Body of pancreas (tissue), 4 donors: ENCODE data around the gene MAVS. TPM values are rescaled to one million over a fixed set of nuclear protein-coding genes. Genes with fewer than 3 reads are reported as not detected.

Source experiments
- ATAC-seq: fragments of 150-250 bp; one replicate; pipeline ENCODE4 v1.9.1; 2016
- DNase-seq, 4 donors: peaks; one replicate each; pipeline ENCODE4 v3.0.0-alpha.2; 2019
- H3K27ac ChIP-seq, 4 donors: fragments of 200-600 bp; sonication (generic); 1 replicate in 3 of 4; 2 replicates in 1 of 4; pipeline versions ENCODE4 v1.5.1 to v1.6.1; 2016 to 2019; ENCODE audit warnings: mild to moderate bottlenecking in 1 of 4, mixed read lengths in 1 of 4, moderate library complexity in 1 of 4
- H3K27me3 ChIP-seq, 2 donors: fragments of 200-600 bp; sonication (generic); one replicate each; pipeline ENCODE4 v1.6.0; 2016; ENCODE audit warnings: mild to moderate bottlenecking in 1 of 2
- H3K36me3 ChIP-seq, 2 donors: fragments of 200-600 bp; sonication (generic); replicated peaks in 1 of 2; 2 replicates each; pipeline ENCODE4 v1.5.1; 2016; ENCODE audit warnings: low read depth in 2 of 2; ENCODE audit not compliant: insufficient read depth in 1 of 2
- H3K4me1 ChIP-seq: fragments of 200-600 bp; sonication (generic); one replicate; pipeline ENCODE4 v1.6.0; 2016
- H3K4me3 ChIP-seq, 2 donors: fragments of 200-600 bp; sonication (generic); 1 replicate in 1 of 2; 2 replicates in 1 of 2; pipeline ENCODE4 v1.5.1; 2016 to 2019
- H3K9me3 ChIP-seq, 3 donors: fragments of 200-600 bp; sonication (generic); 1 replicate in 2 of 3; 2 replicates in 1 of 3; pipeline ENCODE4 v1.5.1; 2016
- CTCF ChIP-seq, 7 experiments: fragments of 450-650 bp in 4 of 7; fragments of 200-600 bp in 3 of 7; sonication (generic) in 3 of 7; IDR thresholded peaks; one replicate each; pipeline ENCODE4 v1.5.1; 2016 to 2019; ENCODE audit warnings: antibody characterized with exemption in 7 of 7
- POLR2A ChIP-seq, 3 donors: fragments of 450-650 bp; IDR thresholded peaks; one replicate each; pipeline ENCODE4 v1.6.1; 2016; ENCODE audit warnings: antibody characterized with exemption in 3 of 3, mild to moderate bottlenecking in 2 of 3
- WGBS, 2 donors: methylation state at CpG; one replicate each; pipeline ENCODE4 v1.1.5; 2017; 5-methylcytosine and 5-hydroxymethylcytosine counted together
- intact Hi-C: fragments of 100-400 bp; cut with DNase I; formaldehyde crosslinking; loops from one replicate; pipeline ENCODE4 v1.15.1; 2023
- total RNA-seq, 2 donors: library from RNA; depleted of rRNA; stranded (reverse); fragments of >200 nt; gene quantifications; one replicate each; pipeline ENCODE4 v1.1.0, GENCODE V29; 2016

The MAVS gene
- total RNA-seq, 2 donors from 2014 or later = 21.5 to 24.4 TPM

- TF ChIP-seq POLR2A (IDR thresholded peaks at IDR 0.05) (no peak), CTCF (IDR thresholded peaks at IDR 0.05) (no peak)
- Histone ChIP-seq H3K36me3 (peaks cover 3 to 8% of the 10 kb centered on the region in 2 donors), H3K9me3 (no peaks in the 10 kb centered on the region), H3K4me1 (no peaks in the 10 kb centered on the region), H3K27me3 (no peaks in the 10 kb centered on the region), H3K27ac (no peak overlapping the region), H3K4me3 (no peak overlapping the region)
- DNase-seq (no peak), ATAC-seq (no peak)
- WGBS, 2 donors = 63 to 91% methylated on average over 2 of the region's 2 CpGs
- intact Hi-C loops = no loop called here
Observed at GRCh38 chr20:3916364-3916763, 69.7 kb downstream of the MAVS start.

DNA sequence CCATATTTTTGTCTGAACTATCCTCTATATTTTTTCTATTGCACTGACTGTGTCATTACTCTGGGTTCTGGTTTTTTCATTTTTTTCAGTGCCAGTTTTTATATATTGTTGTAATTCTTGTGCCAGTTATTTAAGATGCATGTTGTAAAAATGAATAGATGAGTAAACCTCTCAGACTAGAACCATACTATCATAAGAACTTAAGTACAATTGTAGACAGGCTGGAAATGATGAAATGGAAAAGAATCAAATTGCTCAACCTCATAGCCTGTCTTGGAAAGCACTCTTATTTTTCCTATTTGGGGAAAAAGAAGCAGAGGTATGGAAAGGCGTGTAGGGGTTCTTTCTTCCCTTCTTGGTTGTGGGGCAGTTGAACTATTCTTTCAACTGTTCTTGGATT lies 72.7 kb downstream of the MAVS start:
- Histone ChIP-seq H3K9me3 (no peaks in the 10 kb centered on the region), H3K4me3 (no peak overlapping the region), H3K27me3 (no peaks in the 10 kb centered on the region), H3K4me1 (peaks cover 8% of the 10 kb centered on the region), H3K27ac (no peak overlapping the region), H3K36me3 (peaks cover 0 to 6% of the 10 kb centered on the region in 2 donors)
- TF ChIP-seq CTCF (IDR thresholded peaks at IDR 0.05) = no peak
- no peak for TF ChIP-seq POLR2A (IDR thresholded peaks at IDR 0.05)
- intact Hi-C loops = no loop called here
- DNase-seq (no peak), ATAC-seq (no peak)
- 95 to 96% methylated on average over 1 of the region's 1 CpG for WGBS, 2 donors

DNA sequence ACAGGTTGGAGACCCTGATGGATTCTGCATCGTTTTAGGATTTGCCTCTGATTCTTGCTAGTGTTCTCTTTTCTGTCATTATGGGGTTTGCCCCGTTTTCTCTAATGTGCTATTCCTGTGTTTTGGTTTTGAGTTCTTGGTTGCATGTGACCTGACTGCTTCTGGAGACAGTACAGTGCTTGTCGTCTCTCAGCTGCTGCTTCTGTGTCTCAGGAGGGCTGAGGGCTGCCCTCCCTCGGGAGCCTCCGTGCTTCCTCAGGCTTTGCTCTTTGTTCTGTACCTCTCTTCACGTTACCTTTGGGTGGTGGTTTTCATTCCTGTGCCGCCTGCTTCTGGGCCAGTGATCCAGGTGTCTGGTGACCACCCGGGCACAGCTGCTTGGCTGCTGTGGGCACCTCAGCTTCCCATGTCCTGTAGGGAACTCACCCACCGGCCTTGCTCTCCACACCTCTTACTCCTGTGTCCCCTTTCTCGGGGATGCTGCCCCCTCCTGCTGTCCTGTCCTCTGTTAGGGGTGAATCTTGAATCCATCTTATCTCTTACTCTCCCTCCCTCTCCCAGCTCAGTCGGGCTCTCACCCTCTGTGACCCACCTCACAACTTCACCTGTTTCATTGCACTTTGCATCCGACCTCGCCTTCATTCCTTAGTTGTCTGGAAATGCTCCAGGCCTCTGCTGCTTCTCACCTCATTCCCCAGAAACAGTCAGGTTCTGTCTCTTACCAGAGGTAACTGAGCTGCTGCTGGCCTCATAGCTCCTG lies 75.8 kb downstream of the MAVS start:
- WGBS, 2 donors = 83 to 90% methylated on average over 12 to 13 of the region's 13 CpGs
- H3K9me3 ChIP-seq = no peaks in the 10 kb centered on the region
- no peak for TF ChIP-seq POLR2A (IDR thresholded peaks at IDR 0.05)
- no peak for TF ChIP-seq CTCF (IDR thresholded peaks at IDR 0.05)
- no peak overlapping the region for H3K4me3 ChIP-seq
- no peak overlapping the region for H3K27ac ChIP-seq
- H3K27me3 ChIP-seq = no peaks in the 10 kb centered on the region
- H3K4me1 ChIP-seq = peaks cover 8% of the 10 kb centered on the region
- H3K36me3 ChIP-seq = no peaks in the 10 kb centered on the region
- ATAC-seq (no peak), DNase-seq (no peak)
- intact Hi-C loops = no loop called here

DNA sequence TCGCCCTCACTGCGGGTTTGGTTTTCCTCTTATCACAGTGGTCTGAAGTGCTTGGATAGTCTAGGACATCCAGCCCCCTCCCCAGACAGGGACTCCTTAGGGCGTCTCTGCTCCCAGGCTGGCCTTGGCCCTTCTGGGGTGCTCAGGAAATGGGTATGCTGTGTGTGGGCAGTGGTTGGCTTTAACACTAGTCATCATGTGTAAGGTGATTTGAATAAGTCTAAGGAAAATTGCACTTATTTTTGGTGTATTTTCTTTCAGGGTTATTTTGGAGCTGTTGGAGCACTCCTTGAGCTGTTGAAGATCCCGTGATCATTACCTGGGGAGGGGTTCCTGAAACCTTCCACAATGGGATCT lies 76.3 kb downstream of the MAVS start:
- Histone ChIP-seq H3K27ac (no peak overlapping the region), H3K4me3 (no peak overlapping the region), H3K4me1 (peaks cover 8% of the 10 kb centered on the region), H3K27me3 (no peaks in the 10 kb centered on the region), H3K36me3 (no peaks in the 10 kb centered on the region), H3K9me3 (no peaks in the 10 kb centered on the region)
- DNase-seq (no peak), ATAC-seq (no peak)
- TF ChIP-seq CTCF (IDR thresholded peaks at IDR 0.05) (no peak), POLR2A (IDR thresholded peaks at IDR 0.05) (no peak)
- 90 to 93% methylated on average over 4 of the region's 4 CpGs for WGBS, 2 donors
- intact Hi-C loops = no loop called here

DNA sequence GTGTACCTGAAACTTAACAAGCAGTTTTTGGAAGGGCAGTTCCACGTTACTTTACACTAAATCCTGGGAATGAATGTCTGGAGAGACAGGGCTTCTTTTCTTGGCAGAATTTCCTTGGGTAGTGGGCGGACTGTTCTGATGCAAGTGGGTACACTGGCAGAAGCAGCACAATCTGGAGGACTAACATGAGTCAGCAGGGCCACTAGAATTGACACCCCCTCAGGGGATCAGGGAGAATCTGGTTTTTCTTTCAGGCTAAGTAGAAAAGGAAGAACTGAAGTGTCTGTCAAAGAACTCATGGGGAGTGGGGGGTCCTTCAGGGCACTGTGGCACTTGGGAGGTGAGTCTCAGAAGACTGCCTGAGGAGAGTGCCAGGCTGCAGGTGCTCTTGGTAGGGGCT lies 77.2 kb downstream of the MAVS start:
- no peak for ATAC-seq
- H3K4me1 ChIP-seq = peaks cover 8% of the 10 kb centered on the region
- intact Hi-C loops = no loop called here
- no peak overlapping the region for H3K4me3 ChIP-seq
- 85 to 92% methylated on average over 2 of the region's 2 CpGs for WGBS, 2 donors
- H3K36me3 ChIP-seq = no peaks in the 10 kb centered on the region
- H3K9me3 ChIP-seq = no peaks in the 10 kb centered on the region
- no peak overlapping the region for H3K27ac ChIP-seq
- no peaks in the 10 kb centered on the region for H3K27me3 ChIP-seq
- no peak for TF ChIP-seq POLR2A (IDR thresholded peaks at IDR 0.05)
- no peak for TF ChIP-seq CTCF (IDR thresholded peaks at IDR 0.05)
- DNase-seq = no peak
